Measurements from ENCODE around the gene SREBF2. TPM values are rescaled to one million over a fixed set of nuclear protein-coding genes. Genes with fewer than 3 reads are reported as not detected.

SREBF2 gene
- total and polyA plus RNA-seq, 2 of the 8 experiments (the other 6 are each of a cell fraction or from before 2014, with no cell fraction given): 125 to 144 TPM

- Histone ChIP-seq H3K36me3 (ENCODE audit: control insufficient read depth in 2 of 4, insufficient read depth in 4 of 4, low read length in 3 of 4) (peaks cover 5 to 18% (median 14%) of the 10 kb centered on the region in 4 experiments; a peak in 7 of 8 replicates), H3K79me2 (ENCODE audit: control insufficient read depth in 1 of 2, insufficient read depth in 2 of 2, low read length in 2 of 2) (peaks cover 25 to 46% of the 10 kb centered on the region in 2 experiments), H2BK120ac (replicated peaks; ENCODE audit: low read depth, low read length) (no peak overlapping the region), H3K23me2 (ENCODE audit: low read depth, low read length) (peaks cover 5% of the 10 kb centered on the region), H3K4me3 (ENCODE audit: extremely low read depth in 1 of 4, insufficient read depth in 2 of 4, low read depth in 3 of 4, low read length in 4 of 4) (peak overlapping the region; percentile 76 to 87 (median 85)), H2AK5ac (ENCODE audit: low read depth, low read length) (no peak overlapping the region), H3K27me3 (replicated peaks in 1 of 4; ENCODE audit: control insufficient read depth in 3 of 4, extremely low read depth in 1 of 4, insufficient read depth in 3 of 4, low read length in 3 of 4) (no peaks in the 10 kb centered on the region), H4K91ac (replicated peaks; ENCODE audit: insufficient read length, low read length) (peak overlapping the region; percentile 89), H2BK20ac (ENCODE audit: low read length) (no peak overlapping the region), H3K4me1 (replicated peaks in 1 of 4; ENCODE audit: control insufficient read depth in 3 of 4, insufficient read depth in 4 of 4, low read length in 3 of 4) (peaks cover 0 to 5% (median 1%) of the 10 kb centered on the region in 4 experiments; a peak in 3 of 7 replicates), H4K20me1 (replicated peaks in 1 of 2; ENCODE audit: control insufficient read depth in 1 of 2, insufficient read depth in 2 of 2, low read length in 2 of 2) (peaks cover 0 to 5% of the 10 kb centered on the region in 2 experiments), H3K9me3 (ENCODE audit: insufficient read depth in 2 of 2, low read depth in 1 of 2, low read length in 1 of 2) (no peaks in the 10 kb centered on the region), H3K4ac (replicated peaks; ENCODE audit: insufficient read length, low read depth, low read length) (peak overlapping the region; percentile 53), H3K4me2 (ENCODE audit: insufficient read depth in 1 of 2, low read depth in 2 of 2, low read length in 2 of 2) (peak overlapping the region; percentile 75 to 78), H3K18ac (ENCODE audit: extremely low read depth, low read length) (peak overlapping the region; percentile 85), H4K5ac (ENCODE audit: insufficient read length, low read depth, low read length) (peak overlapping the region; percentile 87), H3K79me1 (ENCODE audit: low read depth, low read length) (peaks cover 7% of the 10 kb centered on the region; the same call in 1 of the 2 replicates), H3K27ac (ENCODE audit: low read depth, low read length) (peak overlapping the region; percentile 88), H3K14ac (ENCODE audit: insufficient read length) (no peak overlapping the region), H2BK5ac (ENCODE audit: low read depth, low read length) (peak overlapping the region; percentile 94), H4K8ac (ENCODE audit: extremely low read depth, insufficient read depth, low read length) (peak overlapping the region; percentile 97; the same call in 1 of the 2 replicates), H3K56ac (replicated peaks; ENCODE audit: insufficient read length, low read depth, low read length) (peak overlapping the region; percentile 96), H2BK15ac (ENCODE audit: low read length) (no peak overlapping the region), H2AFZ (ENCODE audit: low read length) (no peak overlapping the region), H3K9ac (replicated peaks in 1 of 4; ENCODE audit: extremely low read depth in 1 of 4, low read depth in 3 of 4, low read length in 3 of 4) (peak overlapping the region; percentile 76 to 97 (median 84)), H2BK12ac (ENCODE audit: low read depth, low read length) (peak overlapping the region; percentile 41; the same call in 1 of the 2 replicates), H3K23ac (ENCODE audit: insufficient read length) (no peak overlapping the region)
- WGBS, 2 experiments (ENCODE audit: extremely low coverage in 1 of 2, insufficient coverage in 1 of 2, insufficient read length in 1 of 2, insufficient replicate concordance in 2 of 2, low coverage in 1 of 2, low lambda C conversion rate in 2 of 2, missing lambda C conversion rate in 1 of 2): 1% methylated on average over 46 of the region's 86 CpGs; no CpG with 5 or more reads in 1 of the 2 experiments
- DNase-seq (ENCODE audit: low read depth in 1 of 2, low spot score in 2 of 2): peak in 1 of 2 experiments; percentile 63
- ChIA-PET CTCF (ENCODE audit: partially characterized antibody) (interaction anchor here (1.2 to 6.0 kb wide), 6 partner anchors 11 to 136 kb away, joined by 3 to 27 read pairs (median 10); partner anchors contain the start of gene MEI1), POLR2A (ENCODE audit: partially characterized antibody) (interaction anchor here (0.6 to 8.5 kb wide), 12 partner anchors 10 to 781 kb away, joined by 3 to 85 read pairs (median 4); partner anchors contain the start of genes CCDC134, DESI1, POLDIP3 and XRCC6)
- no peak for FAIRE-seq
- TF ChIP-seq KDM4A (IDR thresholded peaks at IDR 0.05; ENCODE audit: low read depth, low read length, severe bottlenecking) (peak; percentile 17), HDAC2 (IDR thresholded peaks at IDR 0.05; ENCODE audit: borderline replicate concordance in 1 of 2, low read depth in 2 of 2, low read length in 2 of 2) (peak in 1 of 2 experiments; percentile 94; a peak in 2 of 4 replicates), RNF2 (IDR thresholded peaks at IDR 0.05; ENCODE audit: borderline replicate concordance, low read depth, low read length, missing control alignments, poor library complexity, severe bottlenecking) (no peak), CTBP2 (IDR thresholded peaks at IDR 0.05; ENCODE audit: borderline replicate concordance, insufficient read depth, insufficient read length, low read length) (no peak), KDM5A (IDR thresholded peaks at IDR 0.05; ENCODE audit: low read length) (0 out of 2 replicates have a peak, but pooled peaks have one; percentile 6), TAF1 (IDR thresholded peaks at IDR 0.05; ENCODE audit: low read depth, low read length) (no peak; the same call in 1 of the 2 replicates), E2F6 (IDR thresholded peaks at IDR 0.05) (peak; percentile 51), TAF7 (optimal IDR thresholded peaks at IDR 0.05; ENCODE audit: borderline replicate concordance, low read depth, low read length) (peak; percentile 23), GABPA (IDR thresholded peaks at IDR 0.05; ENCODE audit: borderline replicate concordance, insufficient read depth, low read length) (no peak)
These were observed 582 bp downstream of the SREBF2 start for GRCh38 chr22:41833369-41834004.

All from H1 (cell line).